ENCODE data around the gene MTHFSD.

GRCh38 chr16:86572606-86573005, 17.6 kb upstream of the MTHFSD start:
- no peak for TF ChIP-seq CTCF (IDR thresholded peaks at IDR 0.05)
- TF ChIP-seq POLR2A (IDR thresholded peaks at IDR 0.05): no peak
- TF ChIP-seq POLR2AphosphoS5 (IDR thresholded peaks at IDR 0.05): no peak

Data from breast epithelium (tissue), 3 donors.